Urothelium cell line (cell line): ENCODE measurements around the gene ARHGAP33.
"Not testable (repeated sequence)": the region's sequence is repeated elsewhere in the genome, so short reads cannot be mapped to it uniquely, and the experiment has no call there.

Experiments
- DNase-seq: peaks from one replicate; pipeline ENCODE4 v3.0.0; 2011; ENCODE audit warnings: low spot score, mixed read lengths
- FAIRE-seq: peaks from 2 replicates; lab custom pipeline; 2011; peaks lifted over from hg19 to GRCh38; lab: Jason Lieb, UNC

ARHGAP33 gene

DNA sequence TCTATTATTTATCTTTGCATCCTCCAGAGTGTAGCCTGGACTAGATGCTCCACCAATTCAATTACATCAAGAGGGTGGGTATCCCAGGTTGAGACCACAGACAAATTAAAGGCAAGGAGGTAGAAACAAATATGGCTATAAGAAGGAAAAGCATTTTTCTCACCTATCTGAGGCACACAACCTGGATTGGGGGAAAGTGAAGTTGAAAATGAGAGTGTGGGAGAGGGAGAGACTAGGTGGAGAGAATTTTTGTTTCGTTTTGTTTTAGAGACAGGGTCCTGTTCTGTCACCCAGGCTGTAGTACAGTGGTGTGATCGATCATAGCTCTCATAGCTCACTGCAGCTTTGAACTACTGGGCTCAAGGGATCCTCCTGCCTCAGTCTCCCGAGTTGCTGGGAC lies 43.1 kb downstream of the ARHGAP33 start:
- FAIRE-seq (no peak), DNase-seq (no peak)

DNA sequence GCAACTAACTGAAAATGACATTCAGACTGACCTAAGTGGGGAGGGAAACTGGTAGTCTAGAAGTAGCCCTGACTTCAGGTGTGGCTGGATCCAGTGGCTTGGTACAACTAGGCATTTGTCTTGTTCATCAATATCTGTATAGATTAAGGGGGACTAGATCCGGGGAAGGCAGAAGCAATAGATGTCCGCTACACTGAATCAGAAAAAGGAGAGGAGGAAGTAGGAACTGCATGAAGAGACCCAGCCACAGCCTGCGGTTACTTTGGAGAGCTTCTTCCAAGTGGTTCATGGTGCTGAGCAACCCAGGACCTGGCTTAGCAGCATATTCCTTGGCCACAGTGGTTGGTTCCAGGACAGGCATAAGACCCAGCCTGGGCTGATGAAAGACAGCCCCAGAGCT lies 47.2 kb downstream of the ARHGAP33 start:
- DNase-seq = peak; percentile 41
- FAIRE-seq = no peak

DNA sequence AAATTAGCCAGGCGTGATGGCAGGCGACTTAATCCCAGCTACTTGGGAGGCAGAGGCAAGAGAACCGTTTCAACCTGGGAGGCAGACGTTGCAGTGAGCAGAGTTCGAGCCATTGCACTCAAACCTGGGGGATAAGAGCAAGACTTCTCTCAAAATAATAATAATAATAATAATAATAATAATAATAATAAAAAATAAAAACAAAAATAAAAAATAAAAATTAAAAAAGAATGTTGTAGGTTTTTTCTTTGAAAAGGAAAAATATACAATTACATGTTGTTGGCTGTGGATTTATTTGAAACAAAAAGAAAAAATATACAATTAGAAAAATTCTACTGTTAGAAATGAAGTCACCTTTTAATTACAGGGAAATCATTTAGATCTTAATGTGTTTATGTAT lies 48.8 kb downstream of the ARHGAP33 start:
- DNase-seq = no peak
- FAIRE-seq = no peak

DNA sequence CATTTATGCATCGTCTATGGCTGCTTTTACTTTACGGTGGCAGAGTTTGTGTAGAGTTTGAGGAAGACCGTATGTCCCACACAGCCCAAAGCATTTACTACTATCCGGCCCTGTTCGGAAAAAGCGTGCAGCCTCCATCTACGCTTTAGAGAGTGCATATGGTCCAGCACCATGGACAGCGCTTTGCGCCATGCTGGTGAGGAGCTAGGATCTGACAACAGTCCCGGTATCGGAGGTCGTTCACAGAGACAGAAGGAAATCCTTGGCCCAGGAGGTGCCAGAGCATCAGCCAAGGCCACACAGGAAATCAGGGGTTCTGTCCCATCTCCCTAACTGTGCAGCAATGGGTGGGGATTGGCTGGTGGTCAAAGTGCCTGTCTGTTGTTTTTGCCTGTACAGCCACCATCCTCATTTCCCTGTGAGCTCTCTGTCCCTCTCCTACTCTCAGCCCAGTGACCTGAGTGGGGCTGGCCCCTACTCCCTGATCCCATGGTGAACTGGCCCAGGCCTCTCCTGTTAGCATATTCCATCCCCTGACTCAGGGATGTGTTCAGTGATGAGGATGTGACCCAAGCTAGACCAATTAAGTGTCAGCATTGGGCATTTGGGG lies 53.4 kb downstream of the ARHGAP33 start:
- FAIRE-seq = peak; percentile 65
- peak; percentile 78 for DNase-seq

DNA sequence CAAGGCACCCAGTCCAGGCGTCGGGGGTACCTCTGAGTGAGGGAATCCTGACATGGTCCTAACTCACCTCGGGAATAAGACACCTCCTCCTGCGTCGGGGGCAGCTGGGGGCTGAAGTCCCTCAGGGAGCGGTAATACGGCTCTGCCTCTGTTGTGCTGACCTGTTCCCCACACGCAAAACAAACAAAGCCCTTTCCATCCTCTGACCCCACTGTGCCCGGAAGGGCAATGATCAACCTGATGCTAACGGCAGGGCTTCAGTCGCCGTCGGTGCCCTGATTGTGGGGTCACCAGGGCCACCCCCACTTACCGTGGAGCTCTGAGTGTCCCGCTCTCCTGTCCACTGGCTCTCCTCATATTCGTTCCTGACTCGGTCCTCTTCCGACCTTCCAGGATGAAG lies 55.6 kb downstream of the ARHGAP33 start:
- DNase-seq = no peak
- no peak for FAIRE-seq

DNA sequence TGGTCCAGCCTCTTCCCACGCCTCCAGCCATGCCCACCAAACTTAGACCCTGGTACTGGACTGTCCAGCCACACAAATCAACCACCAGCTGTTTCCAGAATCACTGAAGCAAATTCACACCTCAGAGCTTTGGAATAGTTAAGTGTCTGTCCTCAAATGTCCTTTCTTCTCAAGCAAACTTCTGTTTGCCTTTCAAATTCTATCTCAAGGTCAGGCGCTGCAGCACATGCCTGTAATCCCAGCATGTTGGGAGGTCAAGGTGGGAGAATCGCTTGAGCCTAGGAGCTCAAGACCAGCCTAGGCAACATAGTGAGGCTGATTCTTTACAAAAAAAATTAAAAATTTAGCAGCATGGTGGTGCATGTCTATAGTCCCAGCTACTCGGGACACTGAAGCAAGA lies 56.7 kb downstream of the ARHGAP33 start:
- FAIRE-seq (no peak), DNase-seq (no peak)

DNA sequence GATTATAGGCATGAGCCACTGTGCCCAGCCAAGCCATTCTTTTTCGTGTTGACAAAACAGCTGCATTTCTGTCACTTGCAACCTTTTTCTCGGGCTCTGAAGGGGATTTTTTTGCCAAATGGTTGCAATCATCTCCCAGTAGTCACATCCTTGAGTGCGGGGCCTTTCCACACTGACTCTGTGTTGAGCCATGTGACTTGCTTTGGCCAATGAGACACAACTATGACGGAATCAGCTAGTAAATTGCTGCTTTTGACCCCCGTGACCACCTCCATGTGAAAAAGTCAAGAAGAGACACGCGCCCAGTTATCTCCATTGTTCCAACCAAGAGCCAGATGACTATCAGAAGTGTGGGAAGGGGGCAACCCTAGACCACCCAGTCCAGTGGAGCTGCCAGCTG lies 58.6 kb downstream of the ARHGAP33 start:
- DNase-seq (no peak), FAIRE-seq (no peak)

DNA sequence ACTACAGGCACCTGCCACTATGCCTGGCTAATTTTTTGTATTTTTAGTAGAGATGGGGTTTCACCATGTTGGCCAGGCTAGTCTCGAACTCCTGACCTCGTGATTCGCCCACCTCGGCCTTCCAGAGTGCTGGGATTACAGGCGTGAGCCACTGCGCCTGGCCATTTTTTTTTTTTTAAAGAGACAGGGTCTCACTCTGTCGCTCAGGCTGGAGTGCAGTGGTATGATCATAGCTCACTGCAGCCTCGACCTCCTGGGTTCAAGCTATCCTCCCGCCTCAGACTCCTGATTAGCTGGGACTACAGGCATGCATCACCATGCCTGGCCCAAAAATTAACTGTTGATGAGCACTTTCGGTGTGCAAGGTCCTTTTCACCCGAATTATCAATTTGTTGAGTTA lies 60.7 kb downstream of the ARHGAP33 start:
- FAIRE-seq = not testable (repeated sequence)

More for the DNA sequence above, 60.7 kb downstream of the ARHGAP33 start:
- DNase-seq = not testable (repeated sequence)
